ENCODE results near the gene SLC22A4.

SLC22A4 gene

GRCh38 chr5:132300577-132301343 is 6.6 kb downstream of the SLC22A4 start:
- DNase-seq, result no peak

DNA sequence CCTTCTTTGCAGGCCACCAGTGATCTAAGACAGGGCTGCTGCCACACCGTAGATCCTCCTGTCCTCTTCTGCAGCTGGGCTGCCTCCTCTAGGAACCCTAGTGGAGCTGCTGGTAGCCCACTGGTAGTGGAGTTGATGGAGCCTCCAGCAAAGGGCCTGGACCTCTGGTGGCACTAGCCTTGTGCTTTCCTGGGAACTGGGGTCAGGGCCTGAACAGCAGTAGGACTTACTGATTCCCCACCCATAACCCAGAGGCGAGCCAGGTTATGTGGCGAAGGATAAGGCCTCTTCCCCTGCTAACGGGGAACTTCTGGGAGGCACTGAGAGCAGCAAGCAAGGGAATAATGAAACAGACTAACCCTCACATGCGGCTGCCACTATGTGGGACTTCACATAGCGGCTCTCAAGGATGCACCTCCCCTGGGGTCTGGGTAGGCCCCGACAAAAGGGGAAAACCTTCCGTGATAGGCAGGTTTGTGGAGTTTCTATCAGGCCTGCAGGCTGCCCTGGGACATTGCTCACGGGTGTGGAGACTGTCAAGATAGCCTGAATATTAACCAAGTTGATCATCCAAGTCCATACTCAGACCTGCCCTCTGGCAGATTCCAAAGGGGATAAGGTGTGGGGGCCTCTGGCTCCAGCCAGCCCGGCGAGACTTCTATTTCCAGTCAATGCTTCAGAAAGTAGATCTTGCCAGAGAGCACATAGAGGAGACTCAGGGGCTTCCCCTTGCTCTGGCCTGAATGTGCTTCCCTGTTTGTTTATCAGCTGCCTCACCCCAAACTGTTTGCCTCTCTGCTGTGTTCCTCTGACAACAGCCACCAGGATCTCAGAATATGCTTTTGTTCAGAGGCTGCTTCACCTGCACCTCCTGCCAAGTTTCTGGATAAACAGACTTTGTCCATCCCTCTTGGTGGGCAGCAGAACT is 7.4 kb downstream of the SLC22A4 start:
- DNase-seq, result peak; percentile 49 to 64

GRCh38 chr5:132302413-132302812 is 8.2 kb downstream of the SLC22A4 start:
- DNase-seq, result no peak

DNA sequence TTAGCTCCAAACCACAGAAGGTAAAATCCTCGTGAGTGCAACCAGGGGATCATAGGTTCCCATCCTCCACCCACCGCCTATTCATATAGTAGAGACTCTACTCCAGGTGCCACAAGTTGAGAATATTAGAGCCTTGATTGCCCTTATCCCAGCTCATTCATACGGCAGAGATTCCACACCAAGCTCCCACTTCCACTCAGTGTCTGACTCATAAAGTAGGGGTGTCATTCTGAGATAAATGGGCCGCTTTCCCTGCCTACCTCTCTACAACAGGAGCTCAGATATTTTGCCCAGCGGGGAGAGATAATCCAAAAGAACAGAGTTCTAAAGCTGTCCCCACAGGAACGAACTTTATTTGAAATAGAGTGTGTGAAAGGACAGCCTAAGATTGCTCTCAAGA is 9.4 kb downstream of the SLC22A4 start:
- DNase-seq, result no peak

DNA sequence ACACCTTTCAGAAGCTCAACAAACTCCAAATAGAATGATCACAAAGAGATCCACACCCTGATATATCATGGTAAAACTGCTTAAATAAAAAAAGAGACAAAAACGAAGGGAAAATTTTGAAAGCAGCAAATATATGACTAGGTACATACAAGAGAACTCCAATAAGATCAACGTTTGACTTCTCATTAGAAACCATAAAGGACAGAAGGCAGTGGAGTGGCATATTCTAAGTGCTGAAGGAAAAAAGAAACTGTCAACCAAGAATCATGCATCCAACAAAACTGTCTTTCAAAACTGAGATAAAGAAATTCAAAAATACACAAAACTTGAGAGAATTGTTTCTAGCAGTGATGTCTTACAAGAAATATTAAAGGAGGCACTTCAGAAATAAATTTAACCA is 11.2 kb downstream of the SLC22A4 start:
- DNase-seq, result no peak

DNA sequence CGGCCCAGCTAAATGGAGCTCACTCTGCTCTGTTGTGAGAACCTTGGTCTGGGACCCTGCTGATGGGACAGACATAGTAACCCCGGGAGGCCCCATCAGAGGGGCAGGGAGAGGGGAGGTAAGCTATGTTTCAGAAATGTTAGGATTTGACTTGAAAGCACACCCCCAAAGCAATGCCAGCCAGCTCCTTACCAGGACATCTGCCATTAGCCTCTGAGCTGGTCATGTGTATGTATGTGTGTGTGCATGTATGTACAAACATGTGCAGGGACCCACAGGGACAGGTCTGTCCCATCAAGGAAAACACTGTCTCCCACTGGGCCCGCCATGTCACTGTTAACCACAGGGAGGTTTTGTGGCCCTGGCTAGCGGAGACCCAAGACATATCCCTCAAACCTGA is 14.5 kb downstream of the SLC22A4 start:
- no peak for DNase-seq

GRCh38 chr5:132309679-132310078 is 15.5 kb downstream of the SLC22A4 start:
- DNase-seq, result no peak

GRCh38 chr5:132310141-132310834 is 16.1 kb downstream of the SLC22A4 start:
- DNase-seq, result no peak

DNA sequence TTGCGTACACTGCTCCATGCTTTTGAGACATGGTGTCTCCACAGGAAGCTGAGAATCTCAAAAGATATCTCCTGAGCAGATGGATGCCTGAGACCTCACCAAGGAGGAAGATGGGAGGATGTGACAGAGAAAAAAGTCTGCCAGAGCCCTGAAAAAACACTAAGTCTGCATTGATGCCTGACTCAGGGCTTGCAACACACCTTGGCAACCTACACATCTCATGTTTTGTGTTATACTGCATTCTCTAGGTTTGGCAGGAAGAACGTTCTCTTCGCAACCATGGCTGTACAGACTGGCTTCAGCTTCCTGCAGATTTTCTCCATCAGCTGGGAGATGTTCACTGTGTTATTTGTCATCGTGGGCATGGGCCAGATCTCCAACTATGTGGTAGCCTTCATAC is 19.2 kb downstream of the SLC22A4 start:
- no peak for DNase-seq

DNA sequence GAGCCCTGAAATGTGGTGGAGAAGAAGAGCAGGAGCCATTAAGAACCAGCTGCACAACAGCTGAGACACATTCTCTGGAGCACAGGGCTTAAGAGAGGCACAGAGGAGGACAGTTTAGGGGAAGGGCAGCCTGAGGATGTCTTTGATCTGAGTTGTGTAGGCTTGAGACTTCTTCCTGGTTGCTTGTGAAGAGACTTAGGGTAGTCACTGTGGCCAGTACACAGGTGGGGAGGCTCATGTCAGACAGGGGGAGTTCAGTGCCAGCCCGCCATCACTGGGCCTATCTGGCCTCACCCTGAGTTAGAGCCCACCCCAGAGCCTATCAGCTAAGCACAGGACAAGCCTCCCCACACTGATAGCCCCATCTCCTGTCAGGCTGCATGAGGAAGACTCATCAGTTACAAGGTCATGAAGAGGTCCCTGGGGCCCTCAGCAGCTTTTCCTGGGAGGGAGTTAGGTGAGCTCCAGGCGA is 19.8 kb downstream of the SLC22A4 start:
- no peak for DNase-seq

DNA sequence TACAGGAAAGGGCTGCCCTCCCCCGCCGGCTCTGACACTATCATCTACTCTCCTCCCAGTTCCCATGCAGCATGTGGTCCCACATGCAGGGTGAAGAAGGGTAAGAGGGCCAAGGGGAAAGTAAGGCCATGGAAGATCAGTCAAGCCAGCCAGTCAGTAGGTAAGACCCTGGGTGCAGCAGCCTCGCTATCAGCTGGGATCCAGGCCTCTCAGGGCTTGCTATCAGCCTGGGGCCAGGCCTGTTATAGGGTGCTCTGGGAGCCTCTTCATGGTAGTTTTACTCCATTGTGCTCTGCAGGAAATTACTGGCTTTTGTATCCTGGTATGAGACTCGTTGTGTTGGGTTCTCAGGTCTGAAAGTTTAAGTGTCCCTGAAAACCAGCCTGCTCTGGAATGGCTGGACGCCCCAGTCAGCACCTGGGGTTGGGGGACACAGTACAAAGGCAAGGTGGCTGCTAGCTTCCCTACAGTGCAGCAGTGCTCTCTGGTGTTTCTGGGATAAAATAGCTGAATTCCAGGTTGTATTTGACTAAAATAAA is 21.4 kb downstream of the SLC22A4 start:
- no peak for DNase-seq

DNA sequence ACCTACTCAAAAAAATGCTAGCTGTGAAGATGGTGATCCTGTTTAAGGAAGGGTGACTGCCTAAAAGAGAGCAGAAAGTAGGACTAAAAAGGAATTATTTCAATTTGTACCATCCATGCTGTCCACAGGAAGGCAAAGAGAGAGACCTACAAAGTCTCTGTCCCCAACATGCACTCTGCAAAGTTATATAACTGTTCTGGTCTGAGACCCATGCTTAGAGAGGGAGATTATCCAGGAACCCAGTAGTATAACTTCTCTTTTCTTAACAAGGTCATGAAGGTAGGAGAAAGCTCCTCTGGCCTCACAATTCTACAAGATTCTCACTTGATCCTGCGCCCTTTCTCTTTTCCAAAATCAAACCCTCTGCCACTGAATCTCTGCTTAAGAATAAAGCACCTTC is 25.8 kb downstream of the SLC22A4 start:
- no peak for DNase-seq

DNA sequence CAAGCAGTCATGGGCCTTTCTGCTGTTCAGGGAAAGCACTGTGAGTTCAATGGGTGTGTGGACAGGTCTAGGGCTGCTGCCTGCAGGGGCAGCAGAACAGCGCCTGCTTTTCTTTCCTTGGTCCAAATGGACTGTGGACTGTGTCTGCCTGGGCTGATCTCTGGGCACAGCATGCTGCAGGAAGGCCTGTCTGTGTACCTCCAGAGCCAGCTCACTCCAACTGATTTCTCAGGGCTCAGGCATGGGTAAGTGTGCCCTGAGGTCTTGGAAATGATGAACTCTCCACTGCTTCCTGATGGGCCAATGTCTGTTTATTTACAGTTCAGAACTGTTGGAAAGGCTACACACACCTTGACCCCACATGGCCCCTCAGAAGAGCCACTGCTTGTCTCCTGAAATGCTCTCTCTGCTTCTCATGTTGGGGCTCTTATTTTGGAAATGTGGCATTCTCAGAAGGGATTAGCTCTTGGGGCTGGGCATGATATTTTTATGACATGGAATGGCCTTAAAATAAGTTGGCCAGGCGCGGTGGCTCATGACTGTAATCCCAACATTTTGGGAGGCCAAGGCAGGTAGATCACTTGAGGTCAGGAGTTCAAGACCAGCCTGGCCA is 27.0 kb downstream of the SLC22A4 start:
- no peak for DNase-seq

- no peak for DNase-seq
Observed at GRCh38 chr5:132322266-132322665, 28.1 kb downstream of the SLC22A4 start.

DNA sequence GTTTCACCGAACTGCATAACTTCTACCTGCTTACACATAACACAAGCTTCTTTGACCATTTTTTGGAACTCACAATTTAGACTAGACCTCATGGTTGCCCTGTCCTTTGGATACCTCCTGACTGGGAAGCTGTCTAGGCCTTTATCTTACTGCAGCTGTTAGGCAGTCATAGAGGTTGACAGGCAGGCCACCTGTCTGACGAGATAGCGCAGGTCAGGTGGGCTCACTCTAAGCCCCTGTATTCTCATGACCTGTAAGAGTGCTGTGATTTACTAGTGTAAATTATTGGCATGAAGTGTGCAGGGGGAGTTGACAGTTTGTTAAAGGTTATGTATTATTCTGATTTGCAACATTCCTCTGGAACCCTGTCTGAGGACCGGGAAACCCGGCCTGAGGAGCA is 29.0 kb downstream of the SLC22A4 start:
- DNase-seq, result no peak

DNA sequence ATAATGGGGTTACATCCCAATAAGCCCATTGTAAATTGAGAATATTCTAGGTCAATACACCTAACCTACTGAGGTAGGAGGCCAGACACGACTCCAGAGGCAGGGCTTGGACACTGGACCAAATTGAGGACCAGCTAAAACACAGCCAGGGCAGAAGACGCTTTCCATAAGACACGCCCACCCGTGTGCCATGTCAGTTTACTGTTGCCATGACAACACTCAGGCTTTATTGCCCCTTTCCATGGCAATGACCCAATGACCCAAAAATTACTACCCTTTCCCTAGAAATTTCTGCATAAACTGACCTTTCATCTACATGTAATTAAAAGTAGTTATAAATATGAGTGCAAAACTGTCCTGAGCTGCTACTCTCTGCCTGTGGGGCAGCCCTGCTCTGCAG is 31.5 kb downstream of the SLC22A4 start:
- DNase-seq, result no peak

DNA sequence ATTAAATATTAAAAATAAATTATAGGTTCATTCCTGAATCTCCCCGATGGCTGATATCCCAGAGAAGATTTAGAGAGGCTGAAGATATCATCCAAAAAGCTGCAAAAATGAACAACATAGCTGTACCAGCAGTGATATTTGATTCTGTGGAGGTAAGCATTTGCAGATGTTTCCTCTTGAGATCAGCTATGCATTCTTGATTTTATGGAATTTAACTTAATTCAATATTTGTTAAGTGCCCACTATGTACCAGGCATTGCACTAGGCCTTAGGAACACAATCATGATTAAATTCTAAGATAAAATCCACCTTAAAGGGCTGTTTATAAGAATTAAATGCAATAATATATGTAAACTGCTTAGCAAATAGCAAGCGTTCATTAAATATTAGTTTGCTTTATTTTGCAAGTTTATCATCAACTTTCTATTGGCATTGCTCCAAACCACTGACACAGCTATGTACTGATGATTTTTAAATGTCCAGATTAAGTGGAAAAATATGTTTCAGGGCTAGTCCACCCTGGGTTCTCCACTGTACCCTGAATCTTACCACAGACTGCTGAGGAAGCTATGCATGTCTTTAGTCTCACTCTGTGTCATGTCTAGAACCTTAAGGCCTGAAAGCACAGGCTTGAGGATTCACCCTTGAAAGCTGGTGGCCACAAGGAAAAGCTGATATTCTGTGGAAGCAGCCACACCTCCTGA is 33.2 kb downstream of the SLC22A4 start:
- no peak for DNase-seq

GRCh38 chr5:132334812-132335211 is 40.6 kb downstream of the SLC22A4 start:
- no peak for DNase-seq

- no peak for DNase-seq
Observed at GRCh38 chr5:132335402-132335801, 41.2 kb downstream of the SLC22A4 start.

- DNase-seq, result no peak
Observed at GRCh38 chr5:132339502-132339901, 45.3 kb downstream of the SLC22A4 start.

DNA sequence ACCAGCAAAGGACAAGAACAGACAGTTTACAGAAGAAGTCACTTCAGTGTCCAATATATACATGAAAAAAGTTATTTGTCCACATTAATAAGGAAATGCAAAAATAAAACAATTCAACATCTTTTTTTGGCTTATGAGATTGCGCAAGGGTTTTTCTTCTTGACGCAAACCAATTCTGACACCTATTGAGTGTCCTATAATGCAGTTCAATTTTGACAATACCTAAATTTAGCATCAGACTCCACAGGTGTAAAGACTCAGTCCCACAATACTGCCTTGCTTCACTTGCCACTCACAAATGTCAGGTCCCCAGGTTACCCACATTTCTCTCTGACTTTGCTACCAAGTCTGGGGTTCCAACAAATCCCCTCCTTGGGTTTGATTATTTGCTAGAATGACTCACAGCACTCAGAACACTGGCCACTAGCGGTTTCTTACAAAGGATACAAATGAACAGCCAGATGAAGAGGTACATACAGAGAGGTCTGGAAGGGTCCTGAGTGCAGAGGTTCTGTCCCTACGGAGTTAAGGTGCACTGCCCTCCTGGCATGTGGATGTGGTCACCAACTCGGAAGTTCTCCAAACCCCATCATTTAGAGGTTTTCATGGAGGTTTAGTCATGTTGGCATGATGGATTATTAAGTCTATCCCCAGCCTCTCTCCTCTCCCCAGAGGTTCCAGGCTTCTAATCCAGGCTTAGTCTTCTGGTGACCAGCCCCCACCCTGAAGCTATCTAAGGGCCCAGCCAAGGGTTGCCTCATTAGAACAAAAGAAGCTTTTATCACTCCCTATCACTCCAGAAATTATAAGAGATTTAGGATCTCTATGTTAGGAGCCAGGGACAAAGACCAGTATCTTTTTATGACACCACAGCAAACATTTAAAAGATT is 48.3 kb downstream of the SLC22A4 start:
- no peak for DNase-seq

All from inflammatory macrophage (primary cell).